H1 (cell line): ENCODE data around the gene HMGN1. TPM values are rescaled to one million over a fixed set of nuclear protein-coding genes. Genes with fewer than 3 reads are reported as not detected.

ENCODE experiments used
- ASH2L ChIP-seq: fragments of 200-600, 300-600 bp; sonication (generic); IDR thresholded peaks from one replicate; pipeline ENCODE4 v1.7.1; 2017; ENCODE audit warnings: low read length
- CHD7 ChIP-seq: fragments of 300-600 bp; sonication (generic); IDR thresholded peaks from 2 replicates; pipeline ENCODE4 v1.7.1; 2012; ENCODE audit warnings: low read length, moderate library complexity, mild to moderate bottlenecking, inconsistent platforms; ENCODE audit not compliant: insufficient replicate concordance
- GABPA ChIP-seq: IDR thresholded peaks from 2 replicates; pipeline ENCODE4 v1.6.1; 2011; ENCODE audit warnings: mild to moderate bottlenecking, low read length, moderate library complexity, borderline replicate concordance; ENCODE audit not compliant: insufficient read depth
- MAX ChIP-seq: IDR thresholded peaks from 2 replicates; pipeline ENCODE4 v1.6.1; 2012; ENCODE audit warnings: inconsistent platforms
- NANOG ChIP-seq: IDR thresholded peaks from 2 replicates; pipeline ENCODE4 v1.6.1; 2011; ENCODE audit warnings: low read length, low read depth, mild to moderate bottlenecking, inconsistent platforms; ENCODE audit not compliant: insufficient read depth, poor library complexity, severe bottlenecking
- POU5F1 ChIP-seq: IDR thresholded peaks from 2 replicates; pipeline ENCODE4 v1.6.1; 2011; ENCODE audit warnings: low read depth, mild to moderate bottlenecking, low read length, moderate library complexity
- RXRA ChIP-seq: IDR thresholded peaks from 2 replicates; pipeline ENCODE4 v1.6.1; 2011; ENCODE audit warnings: low read depth, mild to moderate bottlenecking, low read length, moderate library complexity; ENCODE audit not compliant: insufficient read depth
- polyA plus RNA-seq, 7 experiments: library from polyadenylated mRNA; depleted of rRNA in 3 of 7; stranded (reverse) in 5 of 7; unstranded in 2 of 7; fragments of >200 nt in 5 of 7; fragments of 200-250 nt in 2 of 7; gene quantifications; 1 replicate in 5 of 7; 2 replicates in 1 of 7; 4 replicates in 1 of 7; pipeline versions ENCODE4 v1.2.1 to v1.2.3, GENCODE V29; 2011 to 2013; ENCODE audit warnings: missing spikeins in 2 of 7, mixed read lengths in 2 of 7
- total RNA-seq: library from RNA; stranded (reverse); fragmentation: NEBNext Ultra II Directional; extraction: Animal tissue kit (Norgen Biotek cat#: 25700); gene quantifications from 2 replicates; pipeline ENCODE4 v1.2.1, GENCODE V29; 2021

The HMGN1 gene
- total and polyA plus RNA-seq, 2 of the 8 experiments (the other 6 are each of a cell fraction or from before 2014, with no cell fraction given), result 279 to 505 TPM

GRCh38 chr21:39300587-39300986 is 48.3 kb downstream of the HMGN1 start (continued):
- TF ChIP-seq CHD7 (no peak), ASH2L (no peak), POU5F1 (no peak), RXRA (no peak), MAX (no peak), GABPA (no peak), NANOG (no peak)
